GM12892 (cell line): ENCODE measurements around the gene ATAD3B.

ENCODE experiments used
- POLR2A ChIP-seq: IDR thresholded peaks from 2 replicates; pipeline ENCODE4 v1.6.1; 2011; ENCODE audit warnings: low read depth, low read length, control low read depth
- TAF1 ChIP-seq: IDR thresholded peaks from 2 replicates; pipeline ENCODE4 v1.6.1; 2011; ENCODE audit warnings: low read depth, mild to moderate bottlenecking, control low read depth, low read length, borderline replicate concordance

GRCh38 chr1:1432951-1433803 lies 38.4 kb upstream of the ATAD3B start:
- TF ChIP-seq POLR2A: no peak
- TF ChIP-seq TAF1: no peak
